ENCODE data around the gene LANCL2.
"Not testable (repeated sequence)": the region's sequence is repeated elsewhere in the genome, so short reads cannot be mapped to it uniquely, and the experiment has no call there.

Gene LANCL2

GRCh38 chr7:55472406-55472805 lies 107.3 kb downstream of the LANCL2 start:
- not testable (repeated sequence) for DNase-seq

- DNase-seq: no peak
These were observed 108.0 kb downstream of the LANCL2 start for GRCh38 chr7:55472928-55473725.

- DNase-seq: no peak
These were observed 108.8 kb downstream of the LANCL2 start for GRCh38 chr7:55473932-55474331.

- no peak for DNase-seq
These were observed 110.1 kb downstream of the LANCL2 start for GRCh38 chr7:55474944-55475854.

- no peak for DNase-seq
These were observed 111.0 kb downstream of the LANCL2 start for GRCh38 chr7:55475855-55476803.

- no peak for DNase-seq
These were observed 112.0 kb downstream of the LANCL2 start for GRCh38 chr7:55476852-55477780.

GRCh38 chr7:55477781-55478374 lies 112.7 kb downstream of the LANCL2 start:
- DNase-seq: no peak

GRCh38 chr7:55478700-55479099 lies 113.6 kb downstream of the LANCL2 start:
- DNase-seq: no peak

- DNase-seq: no peak
These were observed 116.0 kb downstream of the LANCL2 start for GRCh38 chr7:55481155-55481554.

GRCh38 chr7:55483046-55483445 lies 117.9 kb downstream of the LANCL2 start:
- DNase-seq: no peak
